Upper lobe of left lung (tissue), 6 donors: Measurements from ENCODE around the gene NRBP1. TPM values are rescaled to one million over a fixed set of nuclear protein-coding genes. Genes with fewer than 3 reads are reported as not detected.

Source experiments
- ATAC-seq, 2 donors: fragments of 200-7000 bp; cut with Tn5 transposase; one replicate each; pipeline ENCODE4 v1.9.1; 2022; ENCODE audit warnings: mild to moderate bottlenecking in 2 of 2, moderate library complexity in 2 of 2; ENCODE audit not compliant: low FRiP score in 2 of 2
- DNase-seq, 2 donors: peaks; one replicate each; pipeline ENCODE4 v3.0.0-alpha.2; 2019 to 2020
- H3K27ac ChIP-seq, 4 donors: fragments of 200-600 bp; sonication (generic); one replicate each; pipeline ENCODE4 v1.5.1; 2016 to 2019
- H3K27me3 ChIP-seq, 4 donors: fragments of 200-600 bp; sonication (generic); one replicate each; pipeline ENCODE4 v1.5.1; 2017 to 2019
- H3K36me3 ChIP-seq, 4 donors: fragments of 200-600 bp; sonication (generic); one replicate each; pipeline ENCODE4 v1.5.1; 2016 to 2019
- H3K4me1 ChIP-seq, 4 donors: fragments of 200-600 bp; sonication (generic); one replicate each; pipeline ENCODE4 v1.5.1; 2018 to 2019
- H3K4me3 ChIP-seq, 4 donors: fragments of 200-600 bp; sonication (generic); one replicate each; pipeline ENCODE4 v1.5.1; 2017 to 2019; ENCODE audit warnings: mild to moderate bottlenecking in 2 of 4, moderate library complexity in 1 of 4
- H3K9me3 ChIP-seq, 4 donors: fragments of 200-600 bp; sonication (generic); one replicate each; pipeline ENCODE4 v1.5.1; 2018 to 2019
- EP300 ChIP-seq, 4 donors: sonication (generic); formaldehyde crosslinking; IDR thresholded peaks; one replicate each; pipeline ENCODE4 v1.5.1; 2017; ENCODE audit warnings: antibody characterized with exemption in 4 of 4, control low read depth in 2 of 4
- POLR2A ChIP-seq, 4 donors: fragments of 450-650 bp; IDR thresholded peaks; one replicate each; pipeline ENCODE4 v1.5.1; 2016 to 2017; ENCODE audit warnings: antibody characterized with exemption in 4 of 4, mild to moderate bottlenecking in 2 of 4
- POLR2AphosphoS5 ChIP-seq, 2 donors: sonication (generic); formaldehyde crosslinking; IDR thresholded peaks; one replicate each; pipeline ENCODE4 v1.5.1; 2017; ENCODE audit warnings: antibody characterized with exemption in 2 of 2
- WGBS, 2 donors: methylation state at CpG; one replicate each; pipeline ENCODE4 v1.1.5; 2017 to 2018; 5-methylcytosine and 5-hydroxymethylcytosine counted together
- total RNA-seq, 6 donors: library from RNA; depleted of rRNA in 4 of 6; stranded (reverse); fragments of >200 nt in 4 of 6; gene quantifications; one replicate each; pipeline versions ENCODE4 v1.1.0 to v1.2.1, GENCODE V29; 2016 to 2021
- TF ChIP-seq, protein P1 (sequence below), 6 experiments: fragments of 450-650 bp in 4 of 6; fragments of 200-600 bp in 2 of 6; sonication (generic) in 2 of 6; IDR thresholded peaks; one replicate each; pipeline ENCODE4 v1.5.1; 2016 to 2019; ENCODE audit warnings: antibody characterized with exemption in 6 of 6
- donor health status: DM: no; HTN: no; CAD: no; lungs with moderate emphysema.
- donor health status: DM: no; HTN: yes; CAD: no; lungs with severe emphysema.

The NRBP1 gene
- total RNA-seq, 6 donors from 2014 or later: 46.5 to 81.5 (median 62.5) TPM

DNA sequence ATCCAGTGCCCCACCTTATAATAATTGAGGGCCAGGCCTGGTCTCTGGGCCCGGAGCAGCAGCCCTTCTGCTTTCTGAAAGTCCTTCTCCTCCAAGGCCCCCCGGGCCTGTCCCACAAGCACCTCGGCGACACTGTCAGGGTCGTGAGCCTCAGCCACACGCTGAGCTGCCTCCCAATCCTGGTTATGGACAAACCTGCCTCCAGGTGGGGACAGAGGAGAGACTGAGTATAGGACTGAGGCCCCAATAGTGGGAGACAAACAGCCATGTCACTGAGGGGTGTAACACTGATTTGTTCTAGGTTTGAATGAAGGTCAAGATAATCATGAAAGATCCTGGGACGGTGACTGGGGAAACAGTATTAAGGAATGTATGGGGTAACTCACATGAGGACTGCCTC, 25.5 kb downstream of the NRBP1 start:
- no peak for ATAC-seq
- Histone ChIP-seq H3K27ac (no peak overlapping the region), H3K9me3 (no peaks in the 10 kb centered on the region), H3K4me3 (no peak overlapping the region), H3K27me3 (no peaks in the 10 kb centered on the region), H3K36me3 (peaks cover 8 to 77% (median 43%) of the 10 kb centered on the region in 4 donors), H3K4me1 (no peaks in the 10 kb centered on the region)
- WGBS, 2 donors: 95 to 97% methylated on average over 7 of the region's 7 CpGs
- no peak for TF ChIP-seq POLR2AphosphoS5 (IDR thresholded peaks at IDR 0.05)
- TF ChIP-seq POLR2A (IDR thresholded peaks at IDR 0.05): no peak
- no peak for TF ChIP-seq EP300 (IDR thresholded peaks at IDR 0.05)
- TF ChIP-seq, protein P1, sequence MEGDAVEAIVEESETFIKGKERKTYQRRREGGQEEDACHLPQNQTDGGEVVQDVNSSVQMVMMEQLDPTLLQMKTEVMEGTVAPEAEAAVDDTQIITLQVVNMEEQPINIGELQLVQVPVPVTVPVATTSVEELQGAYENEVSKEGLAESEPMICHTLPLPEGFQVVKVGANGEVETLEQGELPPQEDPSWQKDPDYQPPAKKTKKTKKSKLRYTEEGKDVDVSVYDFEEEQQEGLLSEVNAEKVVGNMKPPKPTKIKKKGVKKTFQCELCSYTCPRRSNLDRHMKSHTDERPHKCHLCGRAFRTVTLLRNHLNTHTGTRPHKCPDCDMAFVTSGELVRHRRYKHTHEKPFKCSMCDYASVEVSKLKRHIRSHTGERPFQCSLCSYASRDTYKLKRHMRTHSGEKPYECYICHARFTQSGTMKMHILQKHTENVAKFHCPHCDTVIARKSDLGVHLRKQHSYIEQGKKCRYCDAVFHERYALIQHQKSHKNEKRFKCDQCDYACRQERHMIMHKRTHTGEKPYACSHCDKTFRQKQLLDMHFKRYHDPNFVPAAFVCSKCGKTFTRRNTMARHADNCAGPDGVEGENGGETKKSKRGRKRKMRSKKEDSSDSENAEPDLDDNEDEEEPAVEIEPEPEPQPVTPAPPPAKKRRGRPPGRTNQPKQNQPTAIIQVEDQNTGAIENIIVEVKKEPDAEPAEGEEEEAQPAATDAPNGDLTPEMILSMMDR (IDR thresholded peaks at IDR 0.05): no peak
- DNase-seq: no peak

DNA sequence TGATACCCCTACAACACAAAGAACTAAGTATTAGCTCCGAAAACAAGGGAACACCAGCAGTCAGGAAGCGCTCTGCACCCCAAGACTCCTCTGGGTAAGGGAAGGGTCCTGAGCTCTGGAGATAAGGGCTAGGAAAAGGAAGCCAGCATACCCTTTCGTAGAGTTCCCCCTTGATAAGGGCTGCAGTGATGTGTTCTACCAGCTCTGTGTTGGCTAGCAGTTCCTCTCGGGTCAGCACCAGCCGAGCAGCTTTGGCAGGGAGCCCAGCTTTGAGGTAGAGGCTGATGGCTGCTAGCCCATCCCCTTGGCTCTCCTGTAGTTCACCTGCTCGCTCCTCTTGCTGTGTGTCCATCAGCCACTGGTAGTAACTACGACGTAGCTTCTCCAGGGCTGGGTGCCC, 32.7 kb downstream of the NRBP1 start:
- Histone ChIP-seq H3K9me3 (no peaks in the 10 kb centered on the region), H3K36me3 (peaks cover 0 to 45% (median 28%) of the 10 kb centered on the region in 4 donors), H3K4me1 (no peaks in the 10 kb centered on the region), H3K4me3 (no peak overlapping the region), H3K27me3 (no peaks in the 10 kb centered on the region), H3K27ac (no peak overlapping the region)
- no peak for ATAC-seq
- 71 to 82% methylated on average over 8 of the region's 8 CpGs for WGBS, 2 donors
- no peak for DNase-seq
- TF ChIP-seq POLR2AphosphoS5 (IDR thresholded peaks at IDR 0.05): no peak
- TF ChIP-seq EP300 (IDR thresholded peaks at IDR 0.05): no peak
- TF ChIP-seq POLR2A (IDR thresholded peaks at IDR 0.05): no peak

DNA sequence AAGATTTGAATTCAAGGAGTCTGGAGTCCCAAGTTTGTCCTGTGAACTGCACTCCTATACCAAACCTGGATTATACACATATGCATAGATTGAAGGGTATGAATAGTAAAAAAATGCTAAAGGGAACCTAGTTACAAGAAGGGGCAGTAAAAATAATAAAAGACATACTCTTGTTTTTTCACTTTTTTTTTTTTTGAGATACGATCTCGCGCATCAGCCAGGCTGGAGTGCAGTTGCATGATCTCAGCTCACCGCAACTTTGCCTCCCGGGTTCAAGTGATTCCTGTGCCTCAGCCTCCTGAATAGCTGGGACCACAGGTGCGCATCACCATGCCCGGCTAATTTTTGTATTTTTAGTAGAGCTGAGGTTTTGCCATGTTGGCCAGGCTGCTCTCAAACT, 36.0 kb downstream of the NRBP1 start:
- WGBS, 2 donors: 97 to 98% methylated on average over 7 of the region's 7 CpGs
- ATAC-seq: no peak
- Histone ChIP-seq H3K27me3 (no peaks in the 10 kb centered on the region), H3K36me3 (peaks cover 0 to 12% (median 6%) of the 10 kb centered on the region in 4 donors), H3K9me3 (no peaks in the 10 kb centered on the region), H3K27ac (no peak overlapping the region), H3K4me1 (no peaks in the 10 kb centered on the region), H3K4me3 (no peak overlapping the region)
- DNase-seq: no peak
- TF ChIP-seq, protein P1 (IDR thresholded peaks at IDR 0.05): no peak
- no peak for TF ChIP-seq POLR2A (IDR thresholded peaks at IDR 0.05)
- TF ChIP-seq EP300 (IDR thresholded peaks at IDR 0.05): no peak
- TF ChIP-seq POLR2AphosphoS5 (IDR thresholded peaks at IDR 0.05): no peak

DNA sequence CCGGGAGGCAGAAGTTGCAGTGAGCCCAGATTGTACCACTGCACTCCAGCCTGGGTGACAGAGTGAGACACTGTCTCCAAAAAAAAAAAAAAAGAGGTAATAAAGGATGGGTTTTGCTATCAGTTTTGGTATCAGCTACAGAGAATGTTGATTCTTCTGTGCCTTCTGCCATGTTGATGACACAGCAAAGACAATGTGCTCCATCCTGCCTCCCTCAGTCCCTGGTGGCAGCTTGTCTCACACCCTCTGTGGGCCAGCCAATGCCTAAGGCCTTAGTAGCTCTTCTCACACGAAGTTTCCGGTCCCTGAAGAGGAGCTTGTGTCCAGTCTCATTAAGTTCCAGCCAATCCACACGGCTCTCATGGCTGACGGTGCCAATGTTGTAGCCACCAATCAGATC, 43.5 kb downstream of the NRBP1 start:
- H3K9me3 ChIP-seq: no peaks in the 10 kb centered on the region
- H3K36me3 ChIP-seq: peaks cover 5 to 47% (median 23%) of the 10 kb centered on the region in 4 donors
- WGBS, 2 donors: 92 to 96% methylated on average over 5 of the region's 5 CpGs
- no peaks in the 10 kb centered on the region for H3K4me1 ChIP-seq
- TF ChIP-seq, protein P1 (IDR thresholded peaks at IDR 0.05): no peak
- TF ChIP-seq POLR2AphosphoS5 (IDR thresholded peaks at IDR 0.05) (no peak), EP300 (IDR thresholded peaks at IDR 0.05) (no peak), POLR2A (IDR thresholded peaks at IDR 0.05) (no peak)
- no peak overlapping the region for H3K4me3 ChIP-seq
- H3K27ac ChIP-seq: no peak overlapping the region
- H3K27me3 ChIP-seq: no peaks in the 10 kb centered on the region
- DNase-seq (no peak), ATAC-seq (no peak)

DNA sequence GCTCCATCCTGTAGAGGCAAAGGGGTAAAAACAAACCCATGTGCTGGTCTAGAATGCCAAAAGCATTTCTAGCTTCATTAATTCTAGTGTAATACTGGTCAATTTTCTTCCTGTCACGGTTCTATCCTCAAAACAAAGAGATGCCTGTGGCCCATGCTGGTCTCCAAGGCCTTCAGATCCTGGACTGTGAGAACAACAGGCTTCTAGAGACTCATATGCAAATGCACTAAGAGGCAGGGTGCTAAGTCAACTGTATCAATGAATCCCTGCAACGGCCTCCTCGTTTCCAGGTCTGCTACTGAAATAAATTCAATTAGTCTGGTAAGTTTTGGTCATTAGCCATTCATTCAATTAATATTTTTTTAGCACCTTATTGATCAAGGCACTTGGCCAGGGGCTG, 57.1 kb downstream of the NRBP1 start:
- Histone ChIP-seq H3K9me3 (no peaks in the 10 kb centered on the region), H3K36me3 (peaks cover 0 to 44% (median 15%) of the 10 kb centered on the region in 4 donors), H3K4me3 (no peak overlapping the region), H3K4me1 (peaks cover 12 to 17% (median 13%) of the 10 kb centered on the region in 4 donors), H3K27me3 (no peaks in the 10 kb centered on the region), H3K27ac (no peak overlapping the region)
- TF ChIP-seq POLR2A (IDR thresholded peaks at IDR 0.05): no peak
- no peak for TF ChIP-seq POLR2AphosphoS5 (IDR thresholded peaks at IDR 0.05)
- no peak for TF ChIP-seq EP300 (IDR thresholded peaks at IDR 0.05)
- TF ChIP-seq, protein P1 (IDR thresholded peaks at IDR 0.05): no peak
- WGBS, 2 donors: 82 to 85% methylated on average over 3 of the region's 3 CpGs
- no peak for ATAC-seq
- DNase-seq: no peak
